Glutamatergic neuron (in vitro differentiated cells): ENCODE results near the gene C1orf74. TPM values are rescaled to one million over a fixed set of nuclear protein-coding genes. Genes with fewer than 3 reads are reported as not detected.

ENCODE experiments used
- DNase-seq: peaks from one replicate; pipeline ENCODE4 v3.0.0; 2022
- H3K27ac Mint-ChIP-seq: one replicate; pipeline ENCODE4 v1.8.0; 2020; ENCODE audit warnings: mild to moderate bottlenecking, mixed read lengths, inconsistent platforms; ENCODE audit not compliant: unreplicated experiment
- H3K27me3 Mint-ChIP-seq: one replicate; pipeline ENCODE4 v1.8.0; 2020; ENCODE audit warnings: mild to moderate bottlenecking, moderate library complexity, mixed read lengths, inconsistent platforms; ENCODE audit not compliant: unreplicated experiment
- H3K36me3 Mint-ChIP-seq: one replicate; pipeline ENCODE4 v1.8.0; 2020; ENCODE audit warnings: mild to moderate bottlenecking, mixed read lengths, inconsistent platforms; ENCODE audit not compliant: unreplicated experiment
- H3K4me1 Mint-ChIP-seq: one replicate; pipeline ENCODE4 v1.8.0; 2020; ENCODE audit warnings: mild to moderate bottlenecking, low read depth, mixed read lengths, inconsistent platforms; ENCODE audit not compliant: unreplicated experiment
- H3K4me3 Mint-ChIP-seq: one replicate; pipeline ENCODE4 v1.8.0; 2020; ENCODE audit warnings: mild to moderate bottlenecking, mixed read lengths, inconsistent platforms; ENCODE audit not compliant: unreplicated experiment
- H3K9me3 Mint-ChIP-seq: one replicate; pipeline ENCODE4 v1.8.0; 2020; ENCODE audit warnings: mild to moderate bottlenecking, moderate library complexity, mixed read lengths, inconsistent platforms; ENCODE audit not compliant: unreplicated experiment
- total RNA-seq: library from RNA; stranded (reverse); fragmentation: NEBNext Ultra II Directional; extraction: Animal tissue kit (Norgen Biotek cat#: 25700); gene quantifications from one replicate; pipeline ENCODE4 v1.2.1, GENCODE V29; 2021; ENCODE audit not compliant: unreplicated experiment
- TF ChIP-seq, protein P1 (sequence below): fragments of 200-600 bp; sonication (generic); IDR thresholded peaks from one replicate; pipeline ENCODE4 v1.5.0; 2021; ENCODE audit not compliant: partially characterized antibody, unreplicated experiment

Gene C1orf74
- total RNA-seq, 1 donor from 2014 or later, result 2.3 TPM

DNA sequence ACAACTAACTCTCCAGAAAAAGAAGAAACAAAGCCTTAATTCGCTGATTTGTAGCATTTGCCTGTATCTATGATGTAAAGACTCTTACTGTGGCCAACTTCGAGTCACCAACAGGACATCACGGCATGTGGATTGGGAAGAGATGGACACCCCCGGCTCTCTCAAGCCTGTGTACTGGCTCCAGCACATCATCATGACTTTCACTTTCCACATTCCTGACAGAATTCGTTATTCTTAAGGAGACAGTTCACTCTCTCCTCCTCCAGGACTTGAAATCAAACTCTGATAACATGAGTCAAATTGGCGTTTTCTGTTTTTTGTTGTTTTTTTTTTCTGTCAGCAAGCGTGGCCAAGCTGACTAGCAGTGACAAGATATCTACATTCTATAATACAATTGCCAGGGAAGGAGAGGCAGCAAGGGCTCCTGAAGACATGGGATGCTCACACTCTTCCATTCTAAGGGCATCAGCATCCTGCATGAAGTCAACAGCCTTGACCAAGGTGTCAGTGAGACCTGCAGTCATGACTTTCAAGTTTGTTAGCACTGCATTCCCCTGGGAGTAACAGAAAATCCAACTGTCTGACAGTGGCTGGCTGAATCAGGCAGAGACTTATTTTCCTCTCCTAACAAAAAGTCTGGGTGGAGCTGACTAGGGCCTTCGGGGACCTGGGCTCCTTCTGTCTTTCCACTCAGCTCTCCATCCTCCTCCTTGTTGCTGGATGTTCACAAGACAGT, 41.8 kb downstream of the C1orf74 start:
- H3K9me3 Mint-ChIP-seq, result peaks cover 2% of the 10 kb centered on the region
- no peaks in the 10 kb centered on the region for H3K36me3 Mint-ChIP-seq
- TF ChIP-seq, protein P1, sequence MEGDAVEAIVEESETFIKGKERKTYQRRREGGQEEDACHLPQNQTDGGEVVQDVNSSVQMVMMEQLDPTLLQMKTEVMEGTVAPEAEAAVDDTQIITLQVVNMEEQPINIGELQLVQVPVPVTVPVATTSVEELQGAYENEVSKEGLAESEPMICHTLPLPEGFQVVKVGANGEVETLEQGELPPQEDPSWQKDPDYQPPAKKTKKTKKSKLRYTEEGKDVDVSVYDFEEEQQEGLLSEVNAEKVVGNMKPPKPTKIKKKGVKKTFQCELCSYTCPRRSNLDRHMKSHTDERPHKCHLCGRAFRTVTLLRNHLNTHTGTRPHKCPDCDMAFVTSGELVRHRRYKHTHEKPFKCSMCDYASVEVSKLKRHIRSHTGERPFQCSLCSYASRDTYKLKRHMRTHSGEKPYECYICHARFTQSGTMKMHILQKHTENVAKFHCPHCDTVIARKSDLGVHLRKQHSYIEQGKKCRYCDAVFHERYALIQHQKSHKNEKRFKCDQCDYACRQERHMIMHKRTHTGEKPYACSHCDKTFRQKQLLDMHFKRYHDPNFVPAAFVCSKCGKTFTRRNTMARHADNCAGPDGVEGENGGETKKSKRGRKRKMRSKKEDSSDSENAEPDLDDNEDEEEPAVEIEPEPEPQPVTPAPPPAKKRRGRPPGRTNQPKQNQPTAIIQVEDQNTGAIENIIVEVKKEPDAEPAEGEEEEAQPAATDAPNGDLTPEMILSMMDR, result no peak
- H3K27me3 Mint-ChIP-seq, result no peaks in the 10 kb centered on the region
- H3K4me3 Mint-ChIP-seq, result no peak overlapping the region
- H3K27ac Mint-ChIP-seq, result no peak overlapping the region
- H3K4me1 Mint-ChIP-seq, result peaks cover 17% of the 10 kb centered on the region
- DNase-seq, result no peak

DNA sequence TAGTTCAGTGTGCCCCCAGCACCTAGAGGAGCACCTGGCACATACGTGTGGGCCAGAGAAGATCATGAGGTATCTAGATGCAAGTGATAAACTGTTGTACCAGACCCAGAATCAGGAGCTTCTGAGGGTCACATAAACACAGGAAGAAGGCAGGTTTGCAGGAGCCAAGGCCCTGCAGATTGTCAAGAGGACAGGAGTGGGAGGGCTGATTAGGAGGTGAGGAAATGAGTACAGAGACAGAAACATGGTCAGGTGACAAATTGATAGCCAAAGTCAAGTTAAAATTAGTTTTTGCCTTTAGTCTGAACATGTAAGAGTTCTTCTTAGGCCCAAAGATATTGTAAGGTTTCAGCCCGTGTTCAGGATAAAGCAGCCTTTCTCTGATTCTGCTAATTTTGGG, 42.5 kb downstream of the C1orf74 start:
- Mint-ChIP-seq H3K27ac (no peak overlapping the region), H3K4me3 (no peak overlapping the region), H3K27me3 (no peaks in the 10 kb centered on the region), H3K4me1 (peaks cover 14% of the 10 kb centered on the region), H3K9me3 (peaks cover 2% of the 10 kb centered on the region), H3K36me3 (no peaks in the 10 kb centered on the region)
- DNase-seq, result no peak
- TF ChIP-seq, protein P1, result no peak

DNA sequence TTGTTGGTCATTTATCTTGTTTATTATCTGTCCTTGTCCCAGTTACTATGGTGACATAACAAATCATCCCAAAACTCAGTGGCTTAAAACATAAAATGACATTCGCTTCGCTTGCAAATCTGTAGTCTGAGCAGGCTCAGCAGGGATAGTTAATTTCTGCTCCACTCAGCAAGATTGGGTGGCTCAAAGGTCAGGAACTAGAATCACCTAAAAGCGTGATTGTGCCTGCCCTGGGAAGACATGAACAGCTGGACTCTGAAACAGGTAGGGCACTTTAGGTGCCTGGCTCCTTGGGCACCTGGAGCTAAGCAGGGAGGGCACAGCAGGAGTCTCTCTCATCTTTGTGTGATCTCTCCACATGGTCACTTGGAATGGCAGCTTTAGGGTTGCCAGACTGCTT, 43.2 kb downstream of the C1orf74 start:
- H3K36me3 Mint-ChIP-seq, result no peaks in the 10 kb centered on the region
- no peak overlapping the region for H3K27ac Mint-ChIP-seq
- no peaks in the 10 kb centered on the region for H3K27me3 Mint-ChIP-seq
- TF ChIP-seq, protein P1, result no peak
- DNase-seq, result no peak
- H3K4me1 Mint-ChIP-seq, result peaks cover 9% of the 10 kb centered on the region
- no peak overlapping the region for H3K4me3 Mint-ChIP-seq
- peaks cover 2% of the 10 kb centered on the region for H3K9me3 Mint-ChIP-seq

DNA sequence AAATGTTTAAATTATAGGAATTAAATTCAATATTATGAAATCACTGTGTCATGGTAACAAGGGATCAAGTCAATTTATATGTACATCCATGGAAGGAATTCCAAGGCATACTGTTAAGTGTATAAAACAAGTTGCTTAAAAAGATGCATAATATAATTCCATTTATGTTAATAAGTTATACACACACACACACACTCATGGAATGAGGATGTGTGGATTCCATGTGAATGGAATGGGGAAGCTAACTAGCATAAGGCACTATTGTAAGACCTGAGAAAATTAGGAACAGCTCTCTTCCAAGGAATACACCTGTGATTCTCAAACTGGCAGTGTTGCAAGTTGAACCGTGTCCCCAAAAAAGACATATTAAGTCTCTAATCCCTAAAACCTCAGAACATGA, 46.1 kb downstream of the C1orf74 start:
- TF ChIP-seq, protein P1, result no peak
- DNase-seq, result no peak
- Mint-ChIP-seq H3K27ac (no peak overlapping the region), H3K9me3 (no peaks in the 10 kb centered on the region), H3K4me3 (no peak overlapping the region), H3K36me3 (no peaks in the 10 kb centered on the region), H3K27me3 (no peaks in the 10 kb centered on the region), H3K4me1 (peaks cover 7% of the 10 kb centered on the region)

DNA sequence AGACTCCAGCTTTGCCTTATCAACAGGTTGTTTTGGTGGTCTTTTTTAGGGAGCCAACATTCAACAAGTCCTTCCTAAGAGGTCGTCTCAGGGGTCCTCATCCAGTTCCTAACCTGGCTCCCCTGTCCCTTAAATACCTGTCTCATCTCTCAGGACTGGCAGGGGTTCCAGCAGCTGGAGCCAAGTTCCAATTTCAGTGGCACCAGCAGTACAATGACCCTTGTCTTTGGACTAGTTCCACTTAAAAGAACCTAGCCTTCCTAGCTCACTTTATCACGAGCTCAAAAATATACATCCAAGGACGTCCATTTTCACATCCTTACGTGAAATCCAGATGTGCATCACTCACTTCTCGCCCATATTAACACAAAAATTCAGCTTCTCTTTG, 47.2 kb downstream of the C1orf74 start:
- no peaks in the 10 kb centered on the region for H3K4me1 Mint-ChIP-seq
- no peaks in the 10 kb centered on the region for H3K27me3 Mint-ChIP-seq
- no peak overlapping the region for H3K4me3 Mint-ChIP-seq
- no peaks in the 10 kb centered on the region for H3K36me3 Mint-ChIP-seq
- TF ChIP-seq, protein P1, result no peak
- no peak for DNase-seq
- H3K27ac Mint-ChIP-seq, result no peak overlapping the region
- no peaks in the 10 kb centered on the region for H3K9me3 Mint-ChIP-seq
